GM19452 (cell line): ENCODE measurements around the gene ZNF18.
"Not testable (repeated sequence)": the region's sequence is repeated elsewhere in the genome, so short reads cannot be mapped to it uniquely, and the experiment has no call there.

ENCODE experiments used
- ATAC-seq: cut with Tn5 transposase; IDR thresholded peaks from one replicate; pipeline ENCODE4 v1.9.1; 2021; ENCODE audit not compliant: unreplicated experiment

ZNF18 gene

DNA sequence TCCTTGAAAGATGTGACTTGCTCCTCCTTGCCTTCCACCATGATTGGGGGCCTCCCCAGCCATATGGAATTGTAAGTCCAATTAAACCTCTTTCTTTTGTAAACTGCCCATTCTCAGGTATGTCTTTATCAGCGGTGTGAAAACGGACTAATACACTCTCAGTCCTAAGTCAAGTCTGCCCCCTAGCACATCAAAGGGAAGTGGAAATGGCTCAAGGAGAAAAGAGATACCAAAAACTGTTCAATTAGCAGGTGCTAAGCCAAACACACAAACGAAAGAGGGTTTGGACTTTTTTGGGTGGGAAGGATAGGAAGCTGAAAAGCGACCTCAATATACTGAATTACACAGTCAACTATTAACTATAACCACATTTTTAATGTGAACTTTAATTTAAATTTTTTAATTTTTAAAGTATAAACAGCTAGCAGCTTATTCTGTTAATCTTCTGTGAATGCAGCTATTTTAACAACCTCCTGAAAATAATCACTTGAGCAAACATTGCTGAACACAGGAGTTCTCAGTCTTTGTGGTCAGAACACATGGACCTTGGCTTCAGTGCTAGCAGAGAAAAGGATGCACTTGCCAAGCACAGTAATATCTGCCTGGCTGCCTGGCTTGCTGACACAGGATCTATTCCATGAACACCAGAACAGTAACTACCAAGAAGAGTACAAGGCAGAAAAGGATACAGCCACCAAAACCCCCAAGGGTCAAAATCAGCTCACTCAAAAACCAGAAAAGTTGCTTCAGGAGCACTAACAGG lies 10.9 kb downstream of the ZNF18 start:
- no peak for ATAC-seq

DNA sequence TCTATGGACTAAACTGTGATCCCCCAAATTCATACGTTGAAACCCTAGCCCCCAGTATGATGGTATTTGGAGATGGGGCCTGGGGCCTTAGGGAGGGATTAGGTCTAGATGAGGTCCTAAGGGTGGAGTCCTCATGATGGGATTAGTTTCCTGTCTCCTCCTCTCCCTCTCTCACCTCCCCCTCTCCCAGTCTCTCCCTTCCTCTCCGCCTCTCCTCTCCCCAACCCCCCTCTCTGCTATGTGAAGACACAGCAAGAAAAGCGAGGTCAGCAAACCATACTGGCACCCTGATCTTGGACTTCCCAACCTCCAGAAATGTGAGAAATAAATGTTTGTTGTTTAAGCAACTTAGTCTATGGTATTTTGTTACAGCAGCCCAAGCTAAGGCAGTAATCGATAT lies 15.4 kb downstream of the ZNF18 start:
- no peak for ATAC-seq

DNA sequence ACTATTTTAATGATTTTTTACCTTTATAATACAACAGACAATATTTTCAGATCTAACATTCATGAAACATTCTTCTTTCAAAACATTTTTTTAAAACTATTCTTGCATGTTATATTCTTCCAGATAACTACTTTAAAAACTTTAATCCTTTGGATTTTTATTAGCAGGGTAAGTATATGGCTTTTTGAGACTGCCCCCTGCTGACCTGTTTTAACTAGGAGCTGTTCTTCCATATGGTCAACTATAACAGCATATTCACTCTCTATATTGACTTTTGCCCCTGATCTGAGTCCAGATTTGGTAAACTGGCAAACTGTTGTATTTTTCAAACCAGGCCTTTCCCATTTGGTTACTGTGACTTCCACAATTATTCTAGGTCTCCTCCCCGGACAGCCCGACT lies 16.5 kb downstream of the ZNF18 start:
- ATAC-seq, result no peak

DNA sequence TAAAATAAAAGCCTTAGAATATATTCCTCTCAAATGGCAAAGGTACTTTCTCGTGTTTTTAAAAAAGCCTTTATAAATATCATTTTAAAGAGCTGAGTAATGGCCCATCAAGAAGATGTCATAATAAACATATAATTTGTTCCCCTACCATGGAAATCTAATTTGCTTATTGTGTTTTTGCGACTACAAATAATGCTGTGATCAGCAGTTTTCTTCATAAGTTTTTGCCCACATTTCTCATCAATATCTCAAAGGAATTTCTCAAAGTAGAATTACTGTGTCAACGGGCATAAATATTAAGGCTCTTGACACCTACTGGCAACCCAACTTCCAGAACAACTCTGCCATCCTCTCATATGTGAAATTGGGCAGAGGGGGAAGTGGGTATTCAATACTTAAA lies 17.5 kb downstream of the ZNF18 start:
- ATAC-seq, result no peak

DNA sequence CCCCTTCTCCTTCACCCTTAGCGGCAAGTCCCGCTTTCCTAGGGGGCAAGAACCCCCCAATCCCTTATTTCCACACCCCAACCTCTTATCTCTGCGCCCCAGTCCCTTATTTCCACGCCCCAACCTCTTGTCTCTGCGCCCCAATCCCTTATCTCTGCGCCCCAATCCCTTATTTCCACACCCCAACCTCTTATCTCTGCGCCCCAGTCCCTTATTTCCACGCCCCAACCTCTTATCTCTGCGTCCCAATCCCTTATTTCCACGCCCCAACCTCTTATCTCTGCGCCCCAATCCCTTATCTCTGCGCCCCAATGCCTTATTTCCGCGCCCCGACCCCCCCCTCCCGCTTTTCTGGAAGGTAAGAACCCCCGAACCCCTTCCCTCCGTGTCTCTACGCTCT lies 24.5 kb downstream of the ZNF18 start:
- not testable (repeated sequence) for ATAC-seq

DNA sequence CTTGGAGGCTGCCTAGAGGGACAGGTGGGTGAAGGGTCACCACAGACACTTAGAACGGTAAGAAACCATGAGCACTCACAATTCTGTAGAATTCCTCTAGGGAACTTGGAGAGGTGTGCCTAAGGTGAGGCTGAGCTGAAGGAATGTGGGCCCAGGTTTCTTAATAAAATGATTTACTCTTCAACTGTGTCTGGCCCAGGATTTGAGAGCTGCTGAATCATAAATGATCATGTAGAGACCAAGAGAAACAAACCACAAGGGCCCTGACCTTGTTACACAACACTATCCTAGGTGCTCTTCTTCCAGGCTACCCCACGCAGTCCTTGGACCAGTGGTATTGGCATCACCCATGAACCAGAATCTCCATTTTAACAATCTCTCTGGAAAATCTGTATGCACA lies 27.7 kb downstream of the ZNF18 start:
- no peak for ATAC-seq

DNA sequence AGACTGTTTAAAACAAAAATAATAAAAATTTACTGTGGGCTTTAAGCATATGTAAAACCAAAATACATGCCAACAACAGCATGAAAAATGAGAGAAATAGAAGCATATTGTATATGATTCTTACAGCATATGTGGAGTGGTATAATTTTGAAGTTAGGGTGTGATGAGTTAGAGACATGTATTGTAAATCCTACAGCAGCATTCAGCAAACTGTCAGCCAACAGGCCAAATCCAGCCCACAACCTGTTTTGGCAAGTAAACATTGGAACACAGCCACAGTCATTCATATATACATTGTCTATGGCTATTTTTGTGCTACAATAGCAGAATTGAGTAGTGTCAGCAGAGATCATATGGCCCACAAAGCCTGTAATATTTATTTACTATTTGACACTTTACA lies 42.3 kb downstream of the ZNF18 start:
- ATAC-seq, result no peak

DNA sequence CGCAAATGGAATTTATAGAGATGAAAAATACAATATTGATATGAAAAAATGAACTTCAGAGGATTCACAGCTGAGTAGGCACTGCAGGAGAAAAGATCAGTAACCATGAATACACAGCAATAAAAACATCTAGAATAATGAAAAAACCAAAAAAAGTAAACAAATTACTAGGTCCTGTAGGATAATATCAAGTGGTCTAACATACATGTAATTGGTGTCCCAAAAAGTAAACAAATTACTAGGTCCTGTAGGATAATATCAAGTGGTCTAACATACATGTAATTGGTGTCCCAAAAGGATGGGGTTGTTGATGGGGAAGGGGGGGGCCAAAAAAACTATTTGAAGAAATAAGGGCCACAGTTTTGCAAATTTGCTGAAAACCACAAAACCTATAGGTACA lies 43.4 kb downstream of the ZNF18 start:
- ATAC-seq, result no peak

DNA sequence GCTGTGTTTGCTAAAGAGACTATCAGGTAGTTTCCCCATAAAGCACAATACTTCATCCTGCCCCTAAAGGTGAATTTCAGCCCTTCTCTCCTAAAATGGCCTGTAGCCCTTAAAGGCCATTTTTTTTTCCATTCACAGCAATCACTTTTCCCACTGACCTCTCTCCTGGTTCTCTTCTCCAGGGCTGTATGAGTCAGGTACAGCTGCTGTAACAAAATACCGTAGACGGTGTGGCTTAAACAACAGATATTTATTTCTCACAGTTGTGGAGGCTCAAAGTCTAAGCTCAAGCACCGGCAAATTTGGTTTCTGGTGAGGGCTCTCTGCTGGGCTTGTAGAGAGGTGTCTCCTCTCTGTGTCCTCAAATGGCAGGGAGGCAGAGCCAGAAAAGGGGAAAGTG lies 44.7 kb downstream of the ZNF18 start:
- no peak for ATAC-seq

DNA sequence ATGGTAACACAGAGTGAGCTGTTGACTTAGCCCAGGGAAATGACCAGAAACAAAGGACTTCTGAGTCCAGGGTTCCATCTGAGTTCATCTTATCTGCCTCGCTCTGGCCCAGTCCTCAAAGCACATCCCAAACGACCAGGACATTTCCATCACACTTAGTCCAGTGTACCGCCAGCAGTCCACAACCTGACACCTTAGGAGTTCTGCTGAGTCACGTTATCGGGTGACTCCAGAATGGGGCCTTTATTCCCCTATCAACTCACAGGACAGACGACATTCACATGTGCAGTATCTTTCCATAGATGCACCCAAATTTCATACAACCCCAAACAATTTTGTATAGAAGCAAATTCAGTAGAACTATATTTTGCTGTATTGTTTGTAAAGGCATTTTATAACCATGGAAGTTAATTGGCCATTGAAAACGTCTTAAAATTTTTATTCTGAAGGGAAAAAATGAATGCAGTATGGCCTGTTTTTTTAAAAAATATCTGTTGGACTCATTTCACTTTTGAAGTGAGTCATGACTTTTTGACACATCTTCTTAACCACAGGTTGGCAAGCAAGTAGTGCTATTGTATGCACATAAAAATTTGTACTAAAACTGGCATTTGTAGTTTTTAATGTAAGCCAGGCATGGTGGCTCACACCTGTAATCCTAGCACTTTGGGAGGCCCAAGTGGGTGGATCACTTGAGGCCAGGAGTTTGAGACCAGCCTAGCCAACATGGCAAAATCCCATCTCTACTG lies 46.3 kb downstream of the ZNF18 start:
- no peak for ATAC-seq

DNA sequence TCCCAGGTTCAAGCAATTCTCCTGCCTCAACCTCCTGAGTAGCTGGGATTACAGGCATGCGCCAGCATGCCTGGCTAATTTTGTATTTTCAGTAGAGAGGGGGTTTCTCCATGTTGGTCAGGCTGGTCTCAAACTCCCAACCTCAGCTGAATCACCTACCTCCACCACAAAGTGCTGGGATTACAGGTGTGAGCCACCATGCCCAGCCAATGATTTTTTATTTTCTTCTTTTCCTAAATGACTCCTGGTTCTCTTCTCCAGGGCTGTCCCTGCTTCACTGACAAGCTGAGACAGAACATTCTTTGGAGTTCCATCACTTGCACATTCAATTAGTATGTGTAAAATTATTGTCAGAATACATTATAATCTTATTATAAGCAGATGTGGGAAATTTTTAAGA lies 47.7 kb downstream of the ZNF18 start:
- not testable (repeated sequence) for ATAC-seq

DNA sequence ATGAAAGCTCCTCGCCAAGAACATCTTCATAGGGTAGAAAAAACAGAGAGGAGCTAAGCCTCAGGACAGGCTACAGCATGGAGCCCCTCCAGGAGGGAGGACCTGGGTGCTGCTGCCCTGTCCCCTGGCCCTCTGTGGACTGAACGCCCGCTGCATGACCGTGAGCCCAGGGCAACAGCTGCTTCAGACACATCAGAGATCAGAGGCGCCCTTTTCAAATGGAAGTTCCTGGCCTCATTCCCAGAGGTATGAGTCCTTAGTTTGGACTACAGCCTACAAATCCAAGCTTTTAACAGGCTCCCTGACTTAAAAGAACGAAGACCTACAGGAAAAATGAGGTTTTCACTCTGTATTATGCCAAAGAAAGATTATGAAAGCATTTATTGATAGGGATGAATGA lies 48.5 kb downstream of the ZNF18 start:
- ATAC-seq, result no peak

DNA sequence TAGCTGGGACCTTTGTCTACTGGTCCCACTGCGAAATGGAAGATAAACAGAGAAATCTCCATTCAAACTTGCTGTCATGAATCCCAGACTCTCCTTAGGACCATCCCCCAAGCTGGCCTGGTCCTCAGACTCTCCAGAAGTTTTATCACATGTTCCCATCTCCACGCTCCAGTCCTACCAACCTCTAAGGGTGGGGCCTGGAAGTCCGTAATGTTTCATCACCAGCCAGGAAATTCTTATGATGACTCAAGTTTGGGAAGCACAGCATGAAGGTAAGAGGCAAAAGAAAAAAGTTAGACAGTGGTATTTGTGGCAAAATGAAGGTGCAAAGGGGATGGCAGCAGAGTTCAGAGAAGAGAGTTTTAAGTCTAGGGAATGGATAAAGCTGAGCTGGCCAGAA lies 52.7 kb downstream of the ZNF18 start:
- ATAC-seq, result no peak

DNA sequence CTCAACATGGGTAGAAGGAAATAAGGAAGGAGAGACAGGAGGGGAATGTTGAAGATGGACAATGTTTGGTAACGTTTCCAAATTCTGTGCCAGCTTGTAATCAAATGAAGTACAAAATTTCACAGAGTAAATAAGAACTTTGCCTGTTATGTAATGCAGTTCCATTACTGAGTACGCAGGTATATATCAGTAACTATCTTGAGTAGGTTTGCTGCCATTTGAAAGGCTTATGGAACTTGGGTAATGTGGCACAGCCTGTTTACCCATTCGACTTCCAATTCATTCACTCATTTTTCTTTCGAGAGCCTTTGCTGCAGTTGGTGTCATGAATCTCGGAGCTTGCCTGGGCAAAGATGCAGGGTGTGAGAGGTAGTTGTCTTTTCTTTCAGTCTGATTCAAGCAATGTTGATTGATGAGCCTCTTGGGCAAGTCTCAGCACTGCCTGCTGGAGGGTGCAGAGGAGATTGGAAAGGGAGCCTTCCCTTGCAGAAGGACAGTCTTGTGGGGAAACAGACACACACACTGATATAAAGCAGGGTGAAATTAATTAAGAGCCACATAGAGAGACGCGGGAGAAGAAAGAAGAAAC lies 53.4 kb downstream of the ZNF18 start:
- no peak for ATAC-seq

DNA sequence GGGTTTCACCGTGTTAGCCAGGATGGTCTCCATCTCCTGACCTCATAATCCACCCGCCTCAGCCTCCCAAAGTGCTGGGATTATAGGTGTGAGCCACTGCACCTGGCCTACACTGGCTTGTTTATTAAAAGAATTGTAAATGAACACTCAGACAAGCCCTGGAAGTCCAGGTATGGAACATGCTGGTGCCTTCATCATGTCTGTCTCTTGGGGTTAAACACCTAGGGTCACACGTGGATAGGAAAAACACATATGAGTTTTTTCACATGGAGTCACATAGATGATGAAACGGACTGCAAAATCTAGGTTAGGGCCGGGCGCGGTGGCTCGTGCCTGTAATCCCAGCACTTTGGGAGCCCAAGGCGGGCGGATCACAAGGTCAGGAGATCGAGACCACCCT lies 54.2 kb downstream of the ZNF18 start:
- not testable (repeated sequence) for ATAC-seq

DNA sequence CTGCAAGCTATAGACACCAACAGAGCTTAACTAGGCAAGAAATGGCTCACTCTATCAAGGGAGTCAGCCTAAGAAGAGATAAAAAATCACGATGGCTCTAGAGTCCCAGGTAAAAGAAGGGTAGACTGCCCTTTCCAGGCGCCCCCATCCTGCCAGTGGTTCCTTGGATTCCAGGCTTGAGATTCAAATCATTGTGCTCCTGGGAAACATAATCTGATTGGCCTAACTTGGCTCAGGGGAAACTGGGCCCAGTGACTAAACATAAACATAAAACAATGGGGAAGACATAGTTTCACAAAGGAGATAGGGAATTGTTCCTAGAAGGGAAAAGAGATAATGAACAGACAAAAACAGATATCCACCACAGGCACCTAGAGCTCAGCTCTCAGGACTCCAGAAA lies 56.4 kb downstream of the ZNF18 start:
- no peak for ATAC-seq

DNA sequence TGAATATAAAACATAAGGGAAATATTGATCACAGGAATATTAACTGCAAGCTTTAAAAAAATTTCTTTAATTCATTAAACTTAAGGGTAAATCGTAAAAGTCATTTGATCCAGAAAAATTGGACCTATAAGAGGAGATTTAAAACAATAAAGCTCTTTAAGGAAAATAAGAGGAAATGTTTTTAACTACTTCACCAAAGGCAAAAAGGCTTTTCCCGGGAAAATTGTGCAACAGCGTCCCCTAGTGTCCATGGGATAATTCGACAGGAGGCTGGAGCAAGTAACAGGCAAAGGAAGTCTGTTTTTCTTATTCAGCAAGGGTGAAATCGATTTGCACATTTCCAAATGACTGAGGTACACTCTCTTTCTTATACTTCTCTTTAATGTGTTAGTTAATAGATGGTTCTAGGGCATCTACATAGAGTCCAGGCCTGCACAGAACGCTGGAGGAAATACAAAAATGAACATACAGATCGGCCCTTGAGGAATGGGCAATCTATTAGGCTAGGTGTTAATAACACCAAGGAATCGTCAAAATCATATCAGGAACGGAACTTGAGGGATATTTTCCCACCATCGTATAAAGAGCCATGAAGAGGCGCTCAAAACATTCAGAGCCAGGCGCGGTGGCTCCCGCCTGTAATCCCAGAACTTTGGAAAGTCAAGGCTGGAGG lies 61.4 kb downstream of the ZNF18 start:
- ATAC-seq, result no peak

DNA sequence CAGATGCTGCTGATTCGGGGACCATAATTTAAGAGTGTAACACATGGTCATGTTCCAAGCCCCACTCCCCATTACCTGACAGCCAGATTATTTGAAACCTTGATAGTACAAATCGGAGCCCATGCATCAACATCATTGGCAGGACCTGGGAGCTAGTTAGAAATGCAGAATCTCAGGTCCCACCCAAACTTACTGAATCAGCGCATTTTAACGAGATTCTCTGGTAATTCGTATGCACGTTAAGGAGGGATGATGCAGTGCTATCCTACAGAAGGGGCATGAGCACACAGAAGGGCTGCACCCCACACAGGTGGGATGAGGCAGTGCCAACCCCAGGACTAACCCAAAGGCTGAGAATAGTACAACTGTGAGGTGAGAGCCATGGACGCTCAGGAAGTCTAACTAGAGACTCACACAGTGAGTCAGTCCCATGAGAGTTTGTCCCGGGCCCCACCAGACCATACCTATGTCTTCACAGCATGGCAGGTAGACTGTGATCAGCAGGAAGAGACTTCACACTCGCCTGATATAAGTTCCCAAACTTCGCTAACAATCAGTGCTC lies 64.9 kb downstream of the ZNF18 start:
- ATAC-seq, result no peak

DNA sequence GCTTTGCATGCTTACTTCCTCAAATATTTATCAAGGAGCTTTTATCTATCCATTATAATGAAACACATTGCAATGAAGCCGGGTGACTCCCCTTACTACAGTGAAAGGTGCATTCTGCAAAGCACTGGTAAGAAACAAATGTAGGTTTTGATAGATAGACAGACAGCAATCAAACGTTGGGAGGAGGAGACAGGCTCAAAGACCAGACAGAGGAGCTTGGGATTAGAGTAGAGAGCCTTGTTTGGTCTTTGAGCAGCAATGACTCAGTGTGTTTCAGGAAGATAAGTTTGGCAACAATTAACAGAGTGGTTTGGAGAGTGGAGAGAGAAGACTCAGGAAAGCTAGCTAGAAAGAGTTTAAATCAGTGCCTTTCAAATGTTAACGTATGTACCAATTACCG lies 68.8 kb downstream of the ZNF18 start:
- ATAC-seq, result no peak
